HG03103 (cell line): Measurements from ENCODE around the gene MEX3D.

Experiments
- ATAC-seq: cut with Tn5 transposase; IDR thresholded peaks from one replicate; pipeline ENCODE4 v1.9.1; 2021; ENCODE audit warnings: low read depth; ENCODE audit not compliant: unreplicated experiment

Gene MEX3D

GRCh38 chr19:1507763-1508506, 60.2 kb downstream of the MEX3D start:
- ATAC-seq = peak; percentile 54

GRCh38 chr19:1507192-1507660, 60.9 kb downstream of the MEX3D start:
- ATAC-seq = no peak

- ATAC-seq = no peak
These were observed 61.9 kb downstream of the MEX3D start for GRCh38 chr19:1505991-1506881.

- ATAC-seq = no peak
These were observed 63.1 kb downstream of the MEX3D start for GRCh38 chr19:1505012-1505411.
